ENCODE data around the gene NAT9.

Gene NAT9

GRCh38 chr17:74821655-74822334 lies 45.6 kb upstream of the NAT9 start:
- Histone ChIP-seq H3K36me3 (ENCODE audit: control insufficient read depth in 1 of 2, insufficient read depth in 2 of 2, low read length in 2 of 2) (peaks cover 36 to 38% of the 10 kb centered on the region in 2 experiments), H4K91ac (ENCODE audit: low read depth, low read length) (no peak overlapping the region), H3K4me2 (ENCODE audit: low read length) (no peak overlapping the region), H3K4me1 (ENCODE audit: control insufficient read depth in 1 of 2, insufficient read depth in 2 of 2, low read length in 2 of 2) (no peaks in the 10 kb centered on the region), H3K9me3 (ENCODE audit: insufficient read depth, low read depth, low read length) (peaks cover 2% of the 10 kb centered on the region), H3K4me3 (ENCODE audit: low read depth, low read length) (no peak overlapping the region), H2BK12ac (ENCODE audit: low read length) (no peak overlapping the region), H3K14ac (ENCODE audit: low read length) (no peak overlapping the region), H4K8ac (ENCODE audit: low read depth, low read length) (no peak overlapping the region), H2AFZ (ENCODE audit: insufficient read depth, low read length, poor library complexity) (no peak overlapping the region), H3K27ac (ENCODE audit: low read depth, low read length) (no peak overlapping the region), H3K18ac (ENCODE audit: low read length) (no peak overlapping the region), H4K12ac (ENCODE audit: low read depth, low read length) (no peak overlapping the region), H3K27me3 (ENCODE audit: insufficient read depth, low read length) (no peaks in the 10 kb centered on the region), H3K79me1 (ENCODE audit: low read length) (no peaks in the 10 kb centered on the region), H3K23ac (ENCODE audit: low read length) (no peak overlapping the region), H2BK120ac (ENCODE audit: insufficient read depth, low read length, poor library complexity) (no peak overlapping the region), H3K9ac (ENCODE audit: low read length) (no peak overlapping the region), H2BK5ac (ENCODE audit: low read depth, low read length, poor library complexity) (no peak overlapping the region), H3K79me2 (ENCODE audit: control insufficient read depth, insufficient read depth, low read length, poor library complexity) (no peaks in the 10 kb centered on the region), H2AK5ac (ENCODE audit: low read length) (no peak overlapping the region), H3K4ac (ENCODE audit: low read depth, low read length) (no peak overlapping the region)
- DNase-seq: no peak
- no CpG with 5 or more reads among the region's 13 CpGs for WGBS (ENCODE audit: extremely low coverage, insufficient coverage, insufficient read length)

GRCh38 chr17:74819801-74820436 lies 43.8 kb upstream of the NAT9 start:
- Histone ChIP-seq H2BK5ac (ENCODE audit: low read depth, low read length, poor library complexity) (no peak overlapping the region), H2AK5ac (ENCODE audit: low read length) (no peak overlapping the region)

GRCh38 chr17:74818291-74818938 lies 42.3 kb upstream of the NAT9 start:
- Histone ChIP-seq H3K9ac (ENCODE audit: low read length) (no peak overlapping the region), H3K27me3 (ENCODE audit: insufficient read depth, low read length) (no peaks in the 10 kb centered on the region), H3K79me1 (ENCODE audit: low read length) (no peaks in the 10 kb centered on the region), H3K27ac (ENCODE audit: low read depth, low read length) (no peak overlapping the region), H3K4me1 (ENCODE audit: control insufficient read depth in 1 of 2, insufficient read depth in 2 of 2, low read length in 2 of 2) (no peaks in the 10 kb centered on the region), H4K91ac (ENCODE audit: low read depth, low read length) (no peak overlapping the region), H3K4me3 (ENCODE audit: low read depth, low read length) (no peak overlapping the region), H3K9me3 (ENCODE audit: insufficient read depth, low read depth, low read length) (peaks cover 2% of the 10 kb centered on the region), H2AK5ac (ENCODE audit: low read length) (no peak overlapping the region), H2BK12ac (ENCODE audit: low read length) (no peak overlapping the region), H2BK5ac (ENCODE audit: low read depth, low read length, poor library complexity) (no peak overlapping the region), H3K14ac (ENCODE audit: low read length) (no peak overlapping the region), H3K79me2 (ENCODE audit: control insufficient read depth, insufficient read depth, low read length, poor library complexity) (no peaks in the 10 kb centered on the region), H2AFZ (ENCODE audit: insufficient read depth, low read length, poor library complexity) (no peak overlapping the region), H4K12ac (ENCODE audit: low read depth, low read length) (no peak overlapping the region), H3K36me3 (ENCODE audit: control insufficient read depth in 1 of 2, insufficient read depth in 2 of 2, low read length in 2 of 2) (peaks cover 24 to 26% of the 10 kb centered on the region in 2 experiments), H3K18ac (ENCODE audit: low read length) (no peak overlapping the region), H4K8ac (ENCODE audit: low read depth, low read length) (no peak overlapping the region), H3K4ac (ENCODE audit: low read depth, low read length) (no peak overlapping the region), H3K4me2 (ENCODE audit: low read length) (no peak overlapping the region), H3K23ac (ENCODE audit: low read length) (no peak overlapping the region), H2BK120ac (ENCODE audit: insufficient read depth, low read length, poor library complexity) (no peak overlapping the region)
- DNase-seq: no peak
- WGBS (ENCODE audit: extremely low coverage, insufficient coverage, insufficient read length): no CpG with 5 or more reads among the region's 16 CpGs

More at GRCh38 chr17:74819801-74820436, 43.8 kb upstream of the NAT9 start:
- Histone ChIP-seq H3K23ac (ENCODE audit: low read length) (no peak overlapping the region), H3K36me3 (ENCODE audit: control insufficient read depth in 1 of 2, insufficient read depth in 2 of 2, low read length in 2 of 2) (peaks cover 26 to 31% of the 10 kb centered on the region in 2 experiments), H4K91ac (ENCODE audit: low read depth, low read length) (no peak overlapping the region), H3K4me1 (ENCODE audit: control insufficient read depth in 1 of 2, insufficient read depth in 2 of 2, low read length in 2 of 2) (no peaks in the 10 kb centered on the region), H3K14ac (ENCODE audit: low read length) (no peak overlapping the region), H3K27me3 (ENCODE audit: insufficient read depth, low read length) (no peaks in the 10 kb centered on the region), H3K9ac (ENCODE audit: low read length) (no peak overlapping the region), H3K4me3 (ENCODE audit: low read depth, low read length) (no peak overlapping the region), H4K12ac (ENCODE audit: low read depth, low read length) (no peak overlapping the region), H3K9me3 (ENCODE audit: insufficient read depth, low read depth, low read length) (peaks cover 2% of the 10 kb centered on the region), H3K79me1 (ENCODE audit: low read length) (no peaks in the 10 kb centered on the region), H3K18ac (ENCODE audit: low read length) (no peak overlapping the region), H3K79me2 (ENCODE audit: control insufficient read depth, insufficient read depth, low read length, poor library complexity) (no peaks in the 10 kb centered on the region), H4K8ac (ENCODE audit: low read depth, low read length) (no peak overlapping the region), H3K4ac (ENCODE audit: low read depth, low read length) (no peak overlapping the region), H2BK12ac (ENCODE audit: low read length) (no peak overlapping the region), H2BK120ac (ENCODE audit: insufficient read depth, low read length, poor library complexity) (no peak overlapping the region), H3K4me2 (ENCODE audit: low read length) (no peak overlapping the region), H3K27ac (ENCODE audit: low read depth, low read length) (no peak overlapping the region), H2AFZ (ENCODE audit: insufficient read depth, low read length, poor library complexity) (no peak overlapping the region)
- WGBS (ENCODE audit: extremely low coverage, insufficient coverage, insufficient read length): no CpG with 5 or more reads among the region's 16 CpGs
- no peak for DNase-seq

GRCh38 chr17:74816905-74817620 lies 40.9 kb upstream of the NAT9 start:
- Histone ChIP-seq H4K8ac (ENCODE audit: low read depth, low read length) (no peak overlapping the region), H4K12ac (ENCODE audit: low read depth, low read length) (no peak overlapping the region), H3K79me1 (ENCODE audit: low read length) (no peaks in the 10 kb centered on the region), H3K4me2 (ENCODE audit: low read length) (no peak overlapping the region), H3K79me2 (ENCODE audit: control insufficient read depth, insufficient read depth, low read length, poor library complexity) (no peaks in the 10 kb centered on the region), H3K27me3 (ENCODE audit: insufficient read depth, low read length) (no peaks in the 10 kb centered on the region), H3K9me3 (ENCODE audit: insufficient read depth, low read depth, low read length) (peaks cover 2% of the 10 kb centered on the region), H3K9ac (ENCODE audit: low read length) (no peak overlapping the region), H4K91ac (ENCODE audit: low read depth, low read length) (no peak overlapping the region), H3K14ac (ENCODE audit: low read length) (no peak overlapping the region), H3K4me3 (ENCODE audit: low read depth, low read length) (no peak overlapping the region), H3K4ac (ENCODE audit: low read depth, low read length) (no peak overlapping the region), H3K27ac (ENCODE audit: low read depth, low read length) (no peak overlapping the region), H2BK12ac (ENCODE audit: low read length) (no peak overlapping the region), H3K4me1 (ENCODE audit: control insufficient read depth in 1 of 2, insufficient read depth in 2 of 2, low read length in 2 of 2) (no peaks in the 10 kb centered on the region), H3K23ac (ENCODE audit: low read length) (no peak overlapping the region), H2AK5ac (ENCODE audit: low read length) (no peak overlapping the region), H2BK120ac (ENCODE audit: insufficient read depth, low read length, poor library complexity) (no peak overlapping the region), H2AFZ (ENCODE audit: insufficient read depth, low read length, poor library complexity) (no peak overlapping the region), H3K36me3 (ENCODE audit: control insufficient read depth in 1 of 2, insufficient read depth in 2 of 2, low read length in 2 of 2) (peaks cover 21 to 25% of the 10 kb centered on the region in 2 experiments), H2BK5ac (ENCODE audit: low read depth, low read length, poor library complexity) (no peak overlapping the region), H3K18ac (ENCODE audit: low read length) (no peak overlapping the region)
- no CpG with 5 or more reads among the region's 18 CpGs for WGBS (ENCODE audit: extremely low coverage, insufficient coverage, insufficient read length)
- DNase-seq: no peak

All from trophoblast cell (in vitro differentiated cells and primary cell).